Stimulated activated CD4-positive, alpha-beta T cell treated with anti-CD3 and anti-CD28 coated beads, TNF-alpha, amount 100 ng/mL, for 24 hours (primary cell): ENCODE measurements around the gene ZNF217.
"Not testable (repeated sequence)": the region's sequence is repeated elsewhere in the genome, so short reads cannot be mapped to it uniquely, and the experiment has no call there.

Experiments
- DNase-seq, 3 experiments: peaks; one replicate each; pipeline ENCODE4 v3.0.0-alpha.2; 2020; ENCODE audit warnings: low read depth in 3 of 3

The ZNF217 gene

DNA sequence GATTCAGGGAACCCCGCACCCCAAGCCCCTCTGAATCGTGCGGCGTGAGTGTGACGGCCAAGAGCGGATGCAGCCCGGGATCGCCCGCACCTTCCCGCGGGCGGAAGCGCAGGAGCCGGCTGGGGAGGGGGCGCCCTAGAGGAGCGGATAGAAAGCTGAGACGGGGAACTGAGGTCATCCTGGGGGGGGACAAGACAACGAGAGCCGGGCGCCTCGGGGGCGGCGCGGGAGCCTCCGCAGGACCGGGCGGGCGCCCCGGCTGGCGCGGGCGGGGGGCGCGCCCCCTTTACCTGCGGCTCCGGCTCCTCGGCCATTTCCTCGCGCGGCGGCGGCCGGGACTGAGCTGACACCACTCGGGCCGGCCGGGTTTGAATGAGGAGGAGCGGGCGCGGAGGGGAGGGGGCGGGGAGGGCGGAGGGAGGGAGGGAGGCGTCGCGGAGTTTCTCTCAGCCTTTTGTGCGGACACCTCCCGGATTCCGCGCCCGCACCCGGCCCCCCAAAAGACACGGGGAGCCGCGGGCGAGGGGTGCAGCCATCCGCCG, at the start of gene ZNF217:
Gene ZNF217 (minus strand): TSS at position 374 of the 542 bp plus-strand sequence. CDS start 11,013 bp downstream, outside the sequence.
- DNase-seq: peak in 1 of 3 experiments; percentile 73

DNA sequence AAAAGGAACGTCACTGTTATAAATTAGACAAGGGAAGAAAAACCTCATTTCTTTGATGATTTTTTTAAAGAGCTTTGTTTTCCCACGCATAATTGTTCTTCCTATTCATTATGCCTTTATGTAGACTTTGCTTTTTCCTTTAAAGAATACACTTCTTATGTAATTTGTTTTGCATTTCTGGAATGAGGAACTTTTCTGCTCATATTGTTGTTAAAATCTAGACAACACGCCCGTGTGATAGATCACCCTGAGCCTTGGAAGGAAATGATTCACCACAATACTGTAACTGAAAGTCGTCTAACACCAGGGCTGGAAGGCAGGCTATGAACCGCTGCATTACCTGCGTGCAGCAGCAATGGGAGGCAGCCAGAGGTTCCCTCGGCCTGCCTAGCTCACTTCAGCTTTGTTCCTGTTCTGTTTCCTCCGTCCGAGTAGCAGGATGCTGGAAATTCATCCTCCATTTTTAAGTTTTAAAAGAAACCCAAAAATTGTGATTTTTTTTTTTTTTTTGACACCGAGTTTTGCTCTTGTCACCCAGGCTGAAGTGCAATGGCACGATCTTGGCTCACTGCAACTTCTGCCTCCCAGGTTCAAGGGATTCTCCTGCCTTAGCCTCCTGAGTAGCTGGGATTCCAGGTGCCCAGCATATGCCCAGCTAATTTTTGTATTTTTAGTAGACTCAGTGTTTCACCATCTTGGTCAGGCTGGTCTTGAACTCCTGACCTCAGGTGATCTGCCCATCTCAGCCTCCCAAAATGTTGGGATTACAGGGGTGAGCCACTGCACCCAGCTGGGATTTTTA, 49.6 kb upstream of the ZNF217 start:
- DNase-seq: peak; percentile 36 to 52 (median 49)

DNA sequence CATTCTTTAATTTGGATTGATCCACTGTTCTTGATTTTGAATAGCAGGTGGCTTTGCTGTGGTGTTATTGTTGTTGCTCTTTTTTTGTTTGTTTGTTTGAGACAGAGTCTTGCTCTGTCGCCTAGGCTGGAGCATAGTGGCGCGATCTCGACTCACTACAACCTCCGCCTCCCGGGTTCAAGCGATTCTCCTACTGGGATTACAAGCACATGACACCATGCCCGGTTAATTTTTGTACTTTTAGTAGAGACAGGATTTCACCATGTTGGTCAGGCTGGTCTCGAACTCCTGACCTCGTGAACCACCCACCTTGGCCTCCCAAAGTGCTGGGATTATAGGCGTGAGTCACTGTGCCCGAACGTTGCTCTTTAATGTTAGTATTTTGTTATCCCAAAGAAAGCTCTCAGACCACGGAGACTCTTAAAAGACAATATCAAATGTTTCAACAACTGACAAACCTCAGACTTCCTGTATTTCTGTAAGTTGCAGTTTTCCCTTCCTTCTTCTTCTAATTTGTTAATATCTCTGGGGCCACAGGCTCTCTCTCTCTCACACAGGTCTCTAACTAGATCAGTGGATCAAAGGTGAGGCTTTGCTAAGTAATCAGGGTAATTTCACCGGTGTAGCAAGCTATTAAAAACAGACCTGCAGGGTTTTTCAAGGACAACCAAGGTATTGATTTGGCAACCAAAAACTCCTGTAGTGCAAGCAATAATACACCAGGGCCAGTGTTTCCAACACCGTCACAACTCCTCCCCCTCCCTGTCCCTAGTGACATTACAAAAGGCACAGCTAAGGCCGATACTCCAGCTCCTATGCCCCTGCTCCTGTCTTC, 48.8 kb upstream of the ZNF217 start:
- no peak for DNase-seq

DNA sequence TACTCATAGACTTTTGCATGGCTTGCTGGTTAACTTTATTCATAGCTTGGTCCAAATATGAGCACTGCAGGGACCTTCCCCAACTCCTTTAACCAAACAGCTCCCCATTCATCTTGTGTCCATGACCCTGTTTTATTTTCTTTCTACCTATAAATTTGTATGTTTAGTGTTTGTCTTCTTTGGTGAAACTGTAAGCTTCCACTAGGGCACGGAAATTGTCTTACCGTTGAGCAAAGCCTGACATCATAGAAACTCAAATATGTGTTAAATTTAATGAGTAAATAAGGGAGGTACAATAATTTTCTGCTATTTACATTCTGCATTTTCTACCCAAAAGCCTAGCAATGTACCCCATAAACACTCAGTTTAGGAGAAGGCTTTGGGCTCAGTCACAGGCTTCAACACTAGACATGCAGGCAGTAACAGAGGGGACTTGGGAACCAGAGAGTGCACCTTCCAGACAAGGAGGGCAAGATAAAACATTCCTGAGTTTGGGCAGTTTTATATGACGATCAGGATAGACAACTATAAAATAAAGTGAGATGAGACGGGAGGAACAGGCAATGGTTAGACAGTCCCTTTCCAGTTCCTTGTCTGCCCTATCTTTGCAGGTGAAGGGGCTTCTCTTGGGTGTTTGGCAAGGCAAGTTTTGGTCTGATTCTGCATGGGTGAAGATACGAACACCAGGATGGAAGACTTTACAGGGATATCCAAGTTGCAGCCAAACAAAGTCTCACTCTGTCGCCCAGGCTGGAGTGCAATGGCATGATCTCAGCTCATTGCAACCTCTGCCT, 46.2 kb upstream of the ZNF217 start:
- no peak for DNase-seq

DNA sequence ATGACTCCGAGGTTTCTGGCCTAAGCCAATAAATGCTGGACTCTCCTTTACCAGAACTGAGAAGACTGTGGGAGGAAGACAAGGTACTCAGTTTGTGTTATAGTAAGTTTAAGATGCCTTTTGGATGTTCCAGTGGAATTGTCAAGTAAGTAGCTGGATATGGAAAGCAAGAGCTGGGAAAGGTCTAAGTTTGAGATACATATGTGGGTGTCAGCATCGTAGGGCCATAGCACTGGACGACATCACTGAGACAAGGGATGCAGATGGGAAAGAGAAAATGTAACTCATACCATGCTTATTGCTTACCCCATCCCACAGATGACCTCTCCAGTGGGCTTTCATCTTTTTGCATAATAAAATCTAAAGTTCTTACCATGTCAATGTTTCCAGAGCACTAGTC, 45.5 kb upstream of the ZNF217 start:
- no peak for DNase-seq

DNA sequence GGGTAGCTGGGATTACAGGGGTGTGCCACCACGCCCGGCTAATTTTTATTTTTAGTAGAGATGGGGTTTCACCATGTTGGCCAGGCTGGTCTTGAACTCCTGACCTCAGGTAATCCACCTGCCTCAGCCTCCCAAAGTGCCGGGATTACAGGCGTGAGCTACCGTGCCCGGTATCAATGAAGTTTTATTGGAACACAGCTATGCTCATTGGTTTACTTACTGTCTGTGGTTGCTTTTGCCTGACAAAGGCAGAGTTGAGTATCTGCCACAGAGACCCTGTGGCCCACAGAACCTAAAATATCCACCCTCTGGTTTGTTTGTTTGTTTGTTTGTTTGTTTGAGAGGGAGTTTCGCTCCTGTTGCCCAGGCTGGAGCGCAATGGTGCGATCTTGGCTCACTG, 43.7 kb upstream of the ZNF217 start:
- not testable (repeated sequence) for DNase-seq

DNA sequence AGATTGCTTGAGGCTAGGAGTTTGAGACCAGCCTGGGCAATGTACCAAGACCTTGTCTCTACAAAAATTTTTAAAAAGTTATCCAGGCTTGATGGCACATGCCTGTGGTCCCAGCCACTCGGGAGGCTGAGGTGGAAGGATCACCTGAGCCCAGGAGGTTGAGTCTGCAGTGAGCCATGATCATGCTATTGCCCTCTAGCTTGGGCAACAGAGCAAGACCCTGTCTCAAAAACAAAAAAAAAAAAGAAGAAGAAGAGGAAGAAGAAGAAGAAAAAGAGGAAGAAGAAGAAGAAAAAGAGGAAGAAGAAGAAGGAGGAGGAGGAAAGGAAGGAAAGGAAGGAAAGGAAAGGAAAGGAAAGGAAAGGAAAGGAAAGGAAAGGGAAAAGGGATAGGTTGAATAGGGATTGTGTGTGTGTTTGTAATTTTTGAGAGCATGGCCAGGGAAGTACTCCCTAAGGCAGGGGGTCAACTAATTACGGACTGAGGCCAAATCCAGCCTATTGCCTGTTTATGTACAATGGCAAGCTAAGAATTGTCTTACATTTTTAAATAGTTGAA, 43.0 kb upstream of the ZNF217 start:
- no peak for DNase-seq

DNA sequence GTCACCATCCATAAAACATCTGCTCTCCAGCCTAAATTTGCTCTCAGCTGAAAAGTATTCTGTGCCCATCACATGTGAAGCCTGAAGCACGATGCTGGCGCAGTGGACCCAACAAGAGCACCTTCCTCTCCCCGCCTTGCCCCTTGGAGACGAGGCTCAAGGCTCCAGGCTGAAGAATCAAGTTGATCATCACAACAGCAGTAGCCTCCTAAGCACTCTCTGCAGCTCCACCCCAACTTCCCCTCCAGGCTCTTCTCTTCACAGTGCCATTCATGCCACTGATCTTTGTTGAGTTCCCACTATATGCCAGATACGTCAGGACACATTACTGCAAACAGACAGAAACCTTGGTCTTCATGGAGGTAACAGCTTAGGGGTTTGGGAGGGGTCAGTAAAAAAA, 41.6 kb upstream of the ZNF217 start:
- DNase-seq: no peak

DNA sequence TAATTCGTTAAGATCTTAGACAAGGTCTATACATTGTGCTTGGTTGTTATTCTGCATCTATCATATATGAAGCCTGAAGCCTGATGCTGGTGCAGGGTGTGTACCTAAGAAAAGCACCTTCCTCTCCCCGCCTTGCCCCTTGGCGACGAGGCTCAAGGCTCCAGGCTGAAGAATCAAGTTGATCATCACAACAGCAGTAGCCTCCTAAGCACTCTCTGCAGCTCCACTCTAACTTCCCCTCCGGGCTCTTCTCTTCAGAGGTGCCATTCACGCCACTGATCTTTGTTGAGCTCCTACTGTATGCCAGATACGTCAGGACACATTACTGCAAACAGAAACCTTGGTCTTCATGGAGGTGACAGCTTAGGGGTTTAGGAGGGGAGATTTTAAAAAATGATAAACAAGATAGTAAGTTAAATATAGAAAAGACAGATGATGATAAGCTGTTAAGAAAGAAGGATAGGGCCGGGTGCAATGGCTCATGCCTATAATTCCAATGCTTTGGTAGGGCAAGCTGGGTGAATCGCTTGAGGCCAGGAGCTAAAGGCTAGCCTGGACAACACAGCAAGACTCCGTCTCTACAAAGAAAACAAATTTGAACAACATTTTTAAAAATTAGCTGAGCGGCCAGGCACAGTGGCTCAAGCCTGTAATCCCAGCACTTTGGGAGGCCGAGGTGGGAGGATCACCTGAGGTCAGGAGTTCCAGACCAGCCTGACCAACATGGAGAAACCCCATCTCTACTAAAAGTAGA, 38.4 kb upstream of the ZNF217 start:
- DNase-seq: no peak

DNA sequence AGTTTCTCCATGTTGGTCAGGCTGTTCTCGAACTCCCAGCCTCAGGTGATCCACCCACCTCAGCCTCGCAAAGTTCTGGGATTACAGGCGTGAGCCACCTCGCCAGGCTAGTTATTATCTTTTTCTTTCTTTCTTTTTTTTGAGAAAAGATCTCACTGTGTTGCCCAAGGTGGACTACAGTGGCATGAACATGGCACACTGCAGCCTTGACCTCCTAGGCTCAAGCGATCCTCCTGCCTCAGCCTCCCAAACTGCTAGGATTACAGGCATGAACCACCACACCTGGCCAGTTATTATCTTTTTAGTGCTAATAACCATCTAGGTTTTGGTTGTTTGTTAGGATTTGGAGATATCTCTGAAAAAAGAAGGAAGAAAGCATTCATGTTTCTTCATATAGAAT, 35.8 kb upstream of the ZNF217 start:
- DNase-seq: no peak

DNA sequence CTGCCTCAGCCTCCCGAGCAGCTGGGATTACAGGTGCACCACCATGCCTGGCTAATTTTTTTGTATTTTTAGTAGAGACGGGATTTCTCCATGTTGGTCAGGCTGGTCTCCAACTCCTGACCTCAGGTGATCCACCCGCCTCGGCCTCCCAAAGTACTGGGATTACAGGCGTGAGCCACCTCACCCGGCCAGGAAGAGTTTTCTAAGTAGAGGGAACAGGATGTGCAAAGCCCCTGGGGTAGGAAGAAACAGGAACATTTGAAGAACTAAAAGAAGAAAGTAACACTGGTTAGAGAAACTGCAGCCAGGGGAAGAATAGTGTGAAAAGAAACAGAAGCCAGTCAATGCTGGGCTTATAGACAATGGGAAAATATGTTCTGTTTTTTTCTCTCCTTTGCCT, 35.1 kb upstream of the ZNF217 start:
- not testable (repeated sequence) for DNase-seq

DNA sequence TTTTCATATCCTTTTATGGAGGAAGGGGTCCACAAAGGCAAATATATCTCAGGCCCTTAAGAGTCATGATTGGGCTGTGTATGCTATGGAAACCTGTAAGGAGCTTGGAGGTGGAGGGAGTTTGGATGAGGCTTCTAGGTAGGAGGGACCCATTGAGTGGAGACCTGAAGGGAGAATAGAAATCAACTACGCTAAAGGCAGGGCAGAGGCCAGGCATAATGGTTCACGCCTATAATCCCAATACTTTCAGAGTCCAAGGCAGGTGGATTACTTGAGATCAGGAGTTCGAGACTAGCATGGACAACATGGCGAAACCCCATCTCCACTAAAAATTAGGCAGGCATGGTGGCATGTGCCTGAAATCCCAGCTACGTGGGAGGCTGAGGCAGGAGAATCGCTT, 34.4 kb upstream of the ZNF217 start:
- no peak for DNase-seq

DNA sequence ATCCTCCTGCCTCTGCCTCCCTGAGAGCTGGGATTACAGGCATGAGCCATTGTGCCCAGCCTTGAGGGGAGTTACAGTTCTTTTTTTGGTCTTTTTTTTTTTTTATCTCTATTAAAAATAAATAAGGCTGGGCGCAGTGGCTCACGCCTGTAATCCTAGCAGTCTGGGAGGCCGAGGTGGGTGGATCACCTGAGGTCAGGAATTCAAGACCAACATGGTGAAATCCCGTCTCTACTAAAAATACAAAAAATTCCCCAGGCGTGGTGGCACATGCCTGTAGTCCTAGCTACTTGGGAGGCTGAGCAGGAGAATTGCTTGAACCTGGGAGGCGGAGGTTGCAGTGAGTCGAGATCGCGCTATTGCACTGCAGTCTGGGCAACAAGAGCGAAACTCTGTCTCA, 33.4 kb upstream of the ZNF217 start:
- not testable (repeated sequence) for DNase-seq

DNA sequence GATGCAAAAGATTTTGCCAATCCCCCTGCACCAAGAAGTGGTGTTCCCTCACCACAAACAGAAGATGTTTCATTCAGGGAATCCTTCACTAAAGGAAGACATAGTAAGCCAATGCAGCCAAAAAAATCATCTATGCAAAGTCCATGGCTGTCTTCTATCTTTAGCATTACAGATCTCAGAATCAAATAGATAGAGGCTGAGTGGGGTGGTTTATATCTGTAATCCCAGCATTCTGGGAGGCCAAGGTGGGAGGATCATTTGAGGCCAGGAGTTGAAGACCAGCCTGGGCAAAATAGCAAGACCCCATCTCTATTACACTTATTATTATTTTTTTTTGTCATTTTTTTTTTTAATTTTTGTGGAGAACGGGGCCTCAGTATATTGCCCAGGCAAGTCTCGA, 32.9 kb upstream of the ZNF217 start:
- DNase-seq: no peak

DNA sequence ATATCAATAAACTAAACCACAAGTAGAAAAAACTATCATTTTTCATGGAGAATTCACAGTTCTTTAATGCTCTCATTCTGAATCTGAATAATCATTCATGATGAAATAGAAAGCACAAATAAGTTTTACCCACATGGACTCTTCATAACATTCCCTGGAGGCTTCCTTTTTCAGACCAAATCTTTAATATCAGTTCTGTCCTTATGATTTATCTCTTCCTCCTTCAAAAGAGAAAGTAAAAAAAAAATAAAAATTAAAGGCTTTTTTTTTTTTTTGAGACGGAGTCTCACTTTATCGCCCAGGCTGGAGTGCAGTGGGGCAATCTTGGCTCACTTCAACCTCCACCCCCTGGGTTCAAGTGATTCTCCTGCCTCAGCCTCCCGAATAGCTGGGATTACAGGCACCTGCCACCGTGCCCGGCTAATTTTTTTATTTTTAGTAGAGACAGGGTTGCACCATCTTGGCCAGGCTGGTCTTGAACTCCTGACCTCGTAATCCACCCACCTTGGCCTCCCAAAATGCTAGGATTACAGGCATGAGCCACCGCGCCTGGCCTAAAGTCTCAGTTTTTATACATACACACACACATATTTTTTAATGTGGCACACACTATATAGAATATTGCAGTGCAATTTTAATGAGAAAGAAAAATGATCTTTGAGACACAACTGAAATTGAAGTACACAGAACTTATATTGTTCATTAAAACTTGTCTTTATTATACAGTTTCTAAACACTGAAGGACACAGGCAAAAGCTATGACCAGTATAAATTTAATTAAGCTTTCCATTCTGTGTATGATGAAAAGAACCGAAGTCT, 31.9 kb upstream of the ZNF217 start:
- DNase-seq: no peak

DNA sequence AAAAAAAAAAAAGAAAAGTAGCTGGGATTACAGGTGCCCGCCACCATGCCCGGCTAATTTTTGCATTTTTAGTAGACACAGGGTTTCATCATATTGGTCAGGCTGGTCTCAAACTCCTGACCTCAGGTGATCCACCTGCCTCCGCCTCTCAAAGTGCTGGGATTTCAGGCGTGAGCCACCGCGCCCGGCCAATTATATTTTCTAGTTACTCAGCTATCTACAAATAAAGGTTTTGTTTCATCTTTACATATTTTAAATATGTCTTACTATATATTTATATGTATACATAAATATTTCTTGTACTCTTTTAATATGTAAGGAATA, 31.2 kb upstream of the ZNF217 start:
- DNase-seq: not testable (repeated sequence)

DNA sequence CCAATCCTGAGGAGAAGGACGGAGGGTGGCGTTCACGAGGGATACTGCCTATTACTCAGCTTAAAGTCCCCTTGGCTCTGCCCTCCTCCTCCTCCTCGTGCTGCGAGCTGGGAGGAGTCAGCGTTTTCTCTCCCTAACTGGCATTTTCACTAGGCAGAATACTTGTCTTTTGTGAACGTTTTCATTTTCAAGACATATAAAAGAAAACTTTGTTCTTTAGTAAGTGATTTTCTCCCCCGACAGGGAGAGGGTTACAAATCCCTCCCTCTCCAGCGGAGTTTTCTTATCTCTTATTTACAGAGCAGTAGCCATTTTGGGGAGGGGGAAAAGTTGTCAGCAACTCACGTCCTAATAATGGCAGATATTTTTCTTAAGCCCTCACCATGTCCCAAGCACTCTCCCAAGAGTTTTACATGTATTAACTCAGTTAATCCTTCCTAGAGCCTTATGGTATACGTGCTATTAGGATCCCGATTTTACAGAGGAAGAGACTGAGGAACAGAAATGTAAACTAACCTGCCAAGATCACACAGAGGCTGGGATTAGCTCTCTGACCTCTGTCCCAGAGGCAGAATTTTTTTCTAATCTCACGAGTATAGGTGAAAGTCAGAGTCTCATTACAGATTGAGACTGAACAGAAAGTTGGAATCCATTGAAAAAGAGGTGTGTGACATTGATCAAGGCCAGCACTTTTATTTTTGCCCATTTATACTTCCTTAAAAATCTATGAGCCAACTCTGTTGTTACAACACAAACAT, 30.0 kb upstream of the ZNF217 start:
- DNase-seq: peak in 1 of 3 experiments; percentile 19

DNA sequence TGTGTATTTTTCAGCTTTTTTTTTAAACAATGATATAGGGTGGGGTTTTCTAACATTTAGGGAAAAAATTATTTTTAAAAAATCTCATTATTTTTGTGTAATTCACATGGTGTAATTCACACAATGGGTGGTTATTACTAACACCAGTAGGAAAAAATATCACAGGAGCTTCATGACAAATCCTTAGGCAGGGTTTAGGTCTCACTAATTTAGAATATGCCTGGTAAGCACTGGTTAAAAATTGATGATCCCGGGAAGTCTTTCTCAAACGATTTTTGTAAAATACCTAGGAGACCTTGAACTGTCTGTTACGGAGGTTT, 29.5 kb upstream of the ZNF217 start:
- DNase-seq: no peak
